HG03565 (cell line): ENCODE data around the gene CDX4.
"Not testable (repeated sequence)": the region's sequence is repeated elsewhere in the genome, so short reads cannot be mapped to it uniquely, and the experiment has no call there.

Experiments
- ATAC-seq: cut with Tn5 transposase; IDR thresholded peaks from one replicate; pipeline ENCODE4 v1.9.1; 2021; ENCODE audit warnings: mild to moderate bottlenecking, moderate library complexity; ENCODE audit not compliant: unreplicated experiment

CDX4 gene, protein sequence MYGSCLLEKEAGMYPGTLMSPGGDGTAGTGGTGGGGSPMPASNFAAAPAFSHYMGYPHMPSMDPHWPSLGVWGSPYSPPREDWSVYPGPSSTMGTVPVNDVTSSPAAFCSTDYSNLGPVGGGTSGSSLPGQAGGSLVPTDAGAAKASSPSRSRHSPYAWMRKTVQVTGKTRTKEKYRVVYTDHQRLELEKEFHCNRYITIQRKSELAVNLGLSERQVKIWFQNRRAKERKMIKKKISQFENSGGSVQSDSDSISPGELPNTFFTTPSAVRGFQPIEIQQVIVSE

DNA sequence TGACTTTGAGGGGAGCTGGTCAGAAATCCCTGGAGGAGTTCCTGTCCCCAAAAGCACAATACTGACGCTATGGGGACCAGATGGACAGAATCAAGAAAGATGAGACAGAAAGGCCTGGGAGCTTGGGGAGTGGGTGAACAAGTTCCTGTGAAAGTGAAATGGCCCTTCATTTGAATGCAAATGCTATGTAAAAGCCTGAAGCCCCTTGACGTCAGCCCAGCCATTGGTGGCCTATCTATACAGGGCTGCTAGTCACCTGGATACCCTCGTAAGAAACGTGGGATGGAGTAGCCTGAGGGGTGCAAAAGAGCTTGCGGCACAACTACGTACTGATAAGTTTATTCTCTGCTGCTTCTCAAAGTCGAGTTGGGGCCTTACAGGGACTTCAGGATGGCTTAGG lies at the start of gene CDX4:
TSS of gene CDX4 (plus strand) at position 223 of the 400 bp plus-strand sequence. CDS start 201 bp downstream, outside the sequence.
- ATAC-seq, result no peak

DNA sequence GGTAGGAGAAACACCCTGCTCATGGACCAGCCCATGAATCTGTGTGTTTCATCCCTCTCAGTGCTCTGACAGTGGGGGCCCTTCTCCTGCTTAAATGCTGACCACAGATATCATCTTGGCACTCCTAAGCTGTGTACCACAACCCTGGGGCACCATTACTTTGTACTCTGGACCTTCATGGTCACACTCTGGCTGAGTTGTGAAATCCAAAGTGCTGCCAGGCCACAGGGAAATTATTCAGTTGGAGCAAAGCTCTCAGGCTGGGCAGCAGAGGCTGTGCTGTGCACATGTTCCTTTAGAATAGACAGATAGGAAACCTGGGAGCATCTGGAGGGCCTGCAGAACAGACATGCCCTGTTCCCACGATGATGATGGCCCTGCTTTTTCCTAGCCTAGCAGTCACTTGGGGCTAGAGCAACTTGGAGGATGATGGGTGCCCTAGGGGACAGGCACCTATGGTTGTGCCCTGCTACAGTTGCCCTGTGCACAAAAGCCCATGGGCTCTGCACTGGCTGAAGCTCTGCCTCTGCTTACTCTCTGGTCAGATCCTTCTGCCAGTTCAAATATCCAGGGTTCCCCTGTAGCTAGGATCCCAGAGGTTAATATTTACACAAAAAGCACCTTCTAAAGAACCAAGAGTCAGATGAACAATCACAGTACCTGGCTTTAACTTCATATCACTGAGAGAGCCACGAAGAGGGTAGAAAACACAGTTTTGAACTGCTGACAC lies 48.5 kb upstream of the CDX4 start:
- no peak for ATAC-seq

DNA sequence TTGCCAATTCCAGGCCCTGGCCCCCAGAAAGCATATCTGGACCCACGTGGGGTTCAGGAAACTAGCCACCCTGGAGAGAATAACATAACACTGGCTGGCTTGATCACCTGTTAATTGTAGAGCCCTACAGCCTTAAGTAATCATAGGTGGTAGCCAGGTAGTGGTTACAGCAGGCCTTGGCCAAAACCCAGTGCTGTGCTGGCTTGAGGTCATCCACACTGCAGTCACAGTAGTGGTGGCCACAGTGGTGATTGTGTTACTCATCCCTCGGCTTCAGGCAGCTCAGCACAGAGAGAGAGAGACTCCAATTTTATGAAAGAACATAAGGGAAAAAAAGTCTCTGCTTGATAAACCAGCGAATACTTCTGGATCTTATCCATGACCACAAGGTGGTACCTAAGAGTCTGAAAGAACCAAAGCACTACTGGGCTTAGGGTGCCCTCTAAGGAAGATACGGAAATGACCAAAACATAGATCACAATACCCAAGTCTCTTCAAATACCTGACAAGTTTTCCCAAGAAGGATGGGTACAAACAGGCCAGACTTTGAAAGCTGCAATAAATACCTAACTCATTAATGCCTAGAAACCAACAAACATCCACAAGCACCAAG lies 46.6 kb upstream of the CDX4 start:
- ATAC-seq, result no peak

DNA sequence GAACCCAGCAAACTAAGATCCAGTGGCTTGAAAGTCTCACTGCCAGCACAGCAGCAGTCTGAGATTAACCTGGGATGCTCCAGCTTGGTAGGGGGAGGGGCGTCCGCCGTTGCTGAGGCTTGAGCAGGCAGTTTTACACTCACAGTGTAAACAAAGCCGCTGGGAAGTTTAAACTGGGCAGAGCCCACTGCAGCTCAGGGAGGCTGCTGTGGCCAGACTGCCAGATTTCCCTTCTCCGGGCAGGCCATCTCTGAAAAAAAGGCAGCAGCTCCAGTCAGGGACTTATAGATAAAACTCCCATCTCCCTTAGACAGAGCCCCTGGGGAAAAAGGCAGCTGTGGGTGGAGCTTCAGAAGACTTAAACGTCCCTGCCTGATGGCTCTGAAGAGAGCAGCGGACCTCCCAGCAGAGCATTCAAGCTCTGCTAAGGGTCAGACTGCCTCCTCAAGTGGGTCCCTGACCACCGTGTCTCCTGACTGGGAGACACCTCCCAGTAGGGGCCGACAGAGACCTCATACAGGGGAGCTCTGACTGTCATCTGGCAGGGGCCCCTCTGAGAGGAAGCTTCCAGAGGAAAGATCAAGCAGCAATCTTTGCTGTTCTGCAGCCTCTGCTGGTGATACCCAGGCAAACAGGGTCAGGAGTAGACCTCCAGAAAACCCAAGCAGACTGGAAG lies 45.1 kb upstream of the CDX4 start:
- no peak for ATAC-seq

DNA sequence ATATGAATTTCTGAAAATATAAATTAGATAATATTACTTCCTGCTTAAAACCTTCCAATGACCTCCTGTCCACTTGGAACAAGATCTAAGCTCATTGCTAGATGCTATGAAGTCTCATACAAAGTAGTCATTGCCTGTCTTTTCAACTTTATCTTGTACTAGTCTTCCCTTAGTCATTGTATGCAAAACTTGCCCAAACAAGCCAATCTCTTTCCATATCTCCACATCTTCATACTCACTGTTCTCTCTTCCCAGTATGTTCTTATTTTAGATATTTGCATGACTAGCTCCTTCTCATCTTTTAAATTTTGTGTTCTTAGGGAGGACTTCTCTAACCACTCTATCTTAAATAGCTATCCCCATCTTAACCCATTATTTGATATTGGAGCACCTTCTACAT lies 33.9 kb upstream of the CDX4 start:
- ATAC-seq, result no peak

DNA sequence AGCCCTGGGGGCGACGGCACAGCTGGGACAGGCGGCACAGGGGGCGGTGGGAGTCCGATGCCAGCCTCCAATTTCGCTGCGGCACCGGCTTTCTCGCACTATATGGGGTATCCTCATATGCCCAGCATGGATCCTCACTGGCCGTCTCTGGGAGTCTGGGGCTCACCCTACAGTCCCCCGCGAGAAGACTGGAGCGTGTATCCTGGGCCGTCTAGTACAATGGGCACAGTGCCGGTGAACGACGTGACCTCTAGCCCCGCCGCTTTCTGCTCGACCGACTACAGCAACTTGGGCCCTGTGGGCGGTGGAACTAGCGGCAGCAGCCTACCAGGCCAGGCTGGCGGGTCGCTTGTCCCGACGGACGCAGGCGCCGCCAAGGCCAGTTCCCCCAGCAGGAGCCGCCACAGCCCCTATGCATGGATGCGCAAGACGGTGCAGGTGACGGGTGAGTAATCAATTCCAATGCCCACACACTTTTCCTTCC lies 500 bp downstream of the CDX4 start:
- no peak for ATAC-seq

DNA sequence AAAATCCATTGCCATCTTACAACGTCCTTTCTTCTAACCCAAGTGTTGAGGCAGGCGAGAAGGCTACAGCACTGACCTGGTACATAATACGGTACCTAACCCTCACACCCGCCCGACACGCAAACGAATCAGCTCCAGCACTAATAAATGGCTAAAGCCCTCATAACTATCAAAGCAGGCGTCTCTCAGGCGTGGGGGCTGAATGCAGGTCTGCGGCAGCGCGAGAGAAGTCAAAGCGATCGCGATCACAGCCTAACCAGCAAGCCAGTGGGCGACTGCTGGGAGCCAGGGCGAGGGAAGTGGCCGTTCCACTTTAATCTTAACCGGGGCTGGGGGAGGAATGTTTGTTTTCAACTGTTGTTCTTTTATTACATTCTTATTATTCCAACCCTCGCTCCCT lies 1.5 kb downstream of the CDX4 start:
- no peak for ATAC-seq

DNA sequence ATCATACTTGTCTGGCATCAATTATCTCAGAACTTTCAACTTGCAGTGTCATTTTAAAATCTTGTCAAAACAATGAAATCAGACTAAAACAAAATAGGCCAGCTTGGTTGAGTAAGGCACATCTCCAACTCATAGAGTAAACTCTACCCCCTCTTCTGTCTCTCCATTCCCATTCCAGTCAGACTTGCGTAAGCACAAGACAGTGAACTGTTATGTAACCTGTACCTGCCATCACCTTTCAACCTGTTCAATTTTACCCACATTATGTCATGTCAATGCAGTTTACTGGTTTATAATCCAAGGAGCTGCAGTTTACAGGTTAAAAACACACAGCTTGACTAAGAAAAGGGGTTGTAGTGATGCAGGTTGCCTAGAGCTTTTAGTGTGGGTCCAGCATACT lies 8.3 kb downstream of the CDX4 start:
- no peak for ATAC-seq

DNA sequence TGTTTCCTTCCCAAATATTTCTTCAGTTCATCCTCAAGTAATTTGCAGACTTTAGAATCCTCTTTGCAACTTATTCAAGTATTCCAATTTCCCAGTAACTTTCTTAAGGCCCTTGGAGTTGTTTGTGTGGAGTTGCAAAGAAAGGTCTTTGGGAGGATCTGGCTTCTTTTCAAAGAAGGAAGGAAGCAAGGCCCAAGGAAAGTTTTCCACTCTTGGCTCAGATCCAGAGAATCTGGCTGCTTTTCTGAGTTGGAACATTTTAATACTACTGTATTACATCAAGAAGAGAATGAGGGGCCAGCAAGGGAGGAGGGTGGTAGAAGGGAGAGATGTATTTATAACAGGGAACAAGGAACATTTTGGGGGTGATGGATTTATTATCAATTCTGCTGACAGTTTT lies 10.5 kb downstream of the CDX4 start:
- no peak for ATAC-seq

DNA sequence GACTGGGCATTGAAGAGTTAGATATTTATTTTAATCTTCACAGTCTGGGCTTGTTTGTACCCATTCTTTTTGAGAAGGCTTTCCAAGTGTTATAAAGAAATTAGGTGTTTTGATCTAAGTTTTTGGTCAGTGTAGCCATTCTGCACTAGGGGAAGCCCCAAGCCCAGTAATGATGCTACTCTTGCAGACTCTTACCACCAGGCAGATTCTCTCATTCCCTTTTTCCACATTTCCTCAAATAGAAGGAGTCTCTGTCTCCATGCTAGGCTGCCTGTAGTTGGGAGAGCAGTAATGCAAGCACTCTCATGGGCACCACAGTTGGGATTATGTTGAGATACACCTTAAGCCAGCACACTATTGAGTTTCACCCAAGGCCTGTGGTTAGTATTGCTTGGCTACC lies 21.5 kb downstream of the CDX4 start:
- no peak for ATAC-seq

DNA sequence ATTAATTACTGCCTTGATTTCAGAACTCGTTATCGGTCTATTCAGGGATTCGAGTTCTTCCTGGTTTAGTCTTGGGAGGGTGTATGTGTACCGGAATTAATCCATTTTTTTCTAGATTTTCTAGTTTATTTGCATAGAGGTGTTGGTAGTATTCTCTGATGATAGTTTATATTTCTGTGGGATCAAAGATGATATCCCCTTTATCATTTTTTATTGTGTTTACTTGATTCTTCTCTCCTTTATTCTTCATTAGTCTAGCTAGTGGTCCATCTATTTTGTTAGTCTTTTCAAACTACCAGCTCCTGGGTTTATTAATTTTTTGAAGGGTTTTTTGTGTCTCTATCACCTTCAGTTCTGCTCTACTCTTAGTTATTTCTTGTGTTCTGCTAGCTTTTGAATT lies 32.1 kb downstream of the CDX4 start:
- no peak for ATAC-seq

DNA sequence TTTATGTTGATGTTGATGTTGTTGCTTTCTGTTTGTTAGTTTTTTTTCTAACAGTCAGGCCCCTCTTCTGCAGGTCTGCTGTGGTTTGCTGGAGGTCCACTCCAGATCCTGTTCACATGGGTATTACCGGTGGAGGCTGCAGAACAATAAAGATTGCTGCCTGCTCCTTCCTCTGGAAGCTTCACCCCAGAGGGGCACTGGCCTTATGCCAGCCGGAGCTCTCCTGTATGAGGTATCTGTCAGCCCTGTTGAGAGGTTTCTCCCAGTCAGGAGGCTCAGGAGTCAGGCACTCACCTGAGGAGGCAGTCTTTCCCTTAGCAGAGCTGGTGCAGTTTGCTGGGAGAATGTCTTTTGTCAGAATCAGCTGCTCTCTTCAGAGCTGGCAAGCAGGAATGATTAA lies 34.7 kb downstream of the CDX4 start:
- no peak for ATAC-seq

DNA sequence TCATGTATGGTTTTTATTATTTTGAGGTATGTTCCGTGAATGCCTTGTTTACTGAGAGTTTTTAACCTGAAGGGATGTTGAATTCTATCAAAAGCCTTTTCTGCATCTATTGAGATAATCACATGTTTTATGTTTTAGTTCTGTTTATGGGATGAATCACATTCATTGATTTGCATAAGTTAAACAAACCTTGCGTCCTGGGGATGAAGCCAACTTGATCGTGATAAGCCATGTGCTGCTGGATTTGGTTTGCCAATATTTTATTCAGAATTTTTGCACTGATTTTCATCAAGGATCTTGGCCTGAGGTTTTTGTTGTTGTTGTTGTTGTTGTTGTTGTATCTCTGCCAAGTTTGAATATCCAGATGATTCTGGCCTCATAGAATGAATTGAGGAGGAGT lies 43.8 kb downstream of the CDX4 start:
- ATAC-seq, result no peak

DNA sequence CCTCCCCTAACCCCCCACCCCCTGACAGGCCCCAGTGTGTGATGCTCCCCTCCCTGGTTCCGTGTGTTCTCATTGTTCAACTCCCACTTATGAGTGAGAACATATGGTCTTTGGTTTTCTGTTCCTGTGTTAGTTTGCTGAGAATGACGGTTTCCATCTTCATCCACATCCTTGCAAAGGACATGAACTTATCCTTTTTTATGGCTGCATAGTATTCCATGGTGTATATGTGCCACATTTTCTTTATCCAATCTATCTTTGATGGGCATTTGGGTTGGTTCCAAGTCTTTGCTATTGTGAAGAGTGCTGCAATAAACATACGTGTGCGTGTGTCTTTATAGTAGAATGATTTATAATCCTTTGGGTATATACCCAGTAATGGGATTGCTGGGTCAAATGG lies 45.3 kb downstream of the CDX4 start:
- not testable (repeated sequence) for ATAC-seq
